Muscle of leg (tissue), 11 donors: Measurements from ENCODE around the gene PTCD1. TPM values are rescaled to one million over a fixed set of nuclear protein-coding genes. Genes with fewer than 3 reads are reported as not detected.

Experiments
- DNase-seq: peaks from one replicate; pipeline ENCODE4 v3.0.0; 2013
- H3K27ac ChIP-seq: one replicate; pipeline ENCODE4 v1.5.1; 2013; ENCODE audit warnings: mild to moderate bottlenecking, low read length, control low read depth
- H3K27me3 ChIP-seq: one replicate; pipeline ENCODE4 v1.6.1; 2013; ENCODE audit warnings: low read length; ENCODE audit not compliant: control insufficient read depth, insufficient read depth
- H3K36me3 ChIP-seq: one replicate; pipeline ENCODE4 v1.6.1; 2013; ENCODE audit warnings: low read length; ENCODE audit not compliant: control insufficient read depth, insufficient read depth
- H3K4me1 ChIP-seq: one replicate; pipeline ENCODE4 v1.6.1; 2013; ENCODE audit warnings: low read length; ENCODE audit not compliant: control insufficient read depth, insufficient read depth
- H3K4me3 ChIP-seq: one replicate; pipeline ENCODE4 v1.5.1; 2013; ENCODE audit warnings: low read length, control low read depth
- H3K9me3 ChIP-seq: replicated peaks from 2 replicates; pipeline ENCODE4 v1.6.1; 2013; ENCODE audit warnings: low read depth, low read length; ENCODE audit not compliant: control insufficient read depth
- WGBS: methylation state at CpG from one replicate; pipeline ENCODE4 v1.1.5; 2013; ENCODE audit warnings: missing lambda C conversion rate; ENCODE audit not compliant: insufficient coverage; 5-methylcytosine and 5-hydroxymethylcytosine counted together
- polyA plus RNA-seq, 8 donors: library from polyadenylated mRNA; unstranded; fragments of 120-200 nt; gene quantifications; one replicate each; pipeline versions ENCODE4 v1.2.1 to v1.2.3, GENCODE V29; 2013; ENCODE audit warnings: inconsistent platforms in 1 of 8, low replicate concordance in 1 of 8; ENCODE audit not compliant: insufficient read length in 8 of 8, insufficient read depth in 1 of 8
- total RNA-seq: library from RNA; stranded (reverse); fragments of 120-200 nt; gene quantifications from one replicate; pipeline ENCODE4 v1.2.4, GENCODE V29; 2013

PTCD1 gene
- total and polyA plus RNA-seq, 9 donors: 2.9 to 6.0 (median 4.2) TPM

GRCh38 chr7:99371376-99371920 lies 67.2 kb downstream of the PTCD1 start:
- H3K4me3 ChIP-seq: no peak overlapping the region
- no peak for DNase-seq
- H3K27ac ChIP-seq: no peak overlapping the region
- no peaks in the 10 kb centered on the region for H3K9me3 ChIP-seq
- no peaks in the 10 kb centered on the region for H3K27me3 ChIP-seq
- 93% methylated on average over 7 of the region's 11 CpGs for WGBS
- peaks cover 17% of the 10 kb centered on the region for H3K4me1 ChIP-seq
- peaks cover 16% of the 10 kb centered on the region for H3K36me3 ChIP-seq

DNA sequence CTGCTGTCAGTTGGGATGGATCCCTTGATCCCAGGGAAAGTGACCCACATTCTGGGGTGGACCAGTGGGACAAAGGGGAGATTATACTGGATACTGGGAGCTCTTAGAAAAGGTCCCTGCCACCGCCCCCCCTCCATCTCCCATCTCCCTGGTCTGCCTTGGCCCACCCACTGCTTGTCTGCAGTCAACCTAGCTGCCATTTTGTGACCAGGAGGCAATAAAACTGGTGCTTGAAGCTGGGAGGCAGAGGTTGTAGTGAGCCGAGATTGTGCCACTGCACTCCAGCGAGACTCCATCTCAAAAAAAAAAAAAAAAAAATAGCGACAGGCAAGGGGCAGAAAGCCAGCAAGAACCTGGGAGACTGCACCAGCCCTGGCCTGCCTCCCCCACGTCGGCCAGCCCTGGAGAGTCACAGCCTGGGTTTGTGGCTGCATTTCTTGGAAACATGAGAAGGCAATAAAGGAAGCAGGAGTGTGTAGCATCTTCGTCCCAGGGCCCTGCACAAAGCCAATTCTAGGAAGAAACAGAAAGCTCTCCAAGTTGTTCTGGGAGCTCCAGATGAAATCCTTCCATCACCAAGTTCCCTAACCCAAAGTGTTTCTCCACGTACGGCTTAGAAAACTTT lies 68.7 kb downstream of the PTCD1 start:
- Histone ChIP-seq H3K27ac (peak overlapping the region; percentile 55), H3K9me3 (no peaks in the 10 kb centered on the region), H3K4me1 (peaks cover 13% of the 10 kb centered on the region), H3K27me3 (no peaks in the 10 kb centered on the region), H3K36me3 (peaks cover 28% of the 10 kb centered on the region), H3K4me3 (no peak overlapping the region)
- WGBS: 15% methylated on average over 7 of the region's 9 CpGs
- DNase-seq: peak; percentile 89

- H3K27ac ChIP-seq: no peak overlapping the region
- no peak for DNase-seq
- H3K27me3 ChIP-seq: no peaks in the 10 kb centered on the region
- WGBS: 86% methylated on average over 7 of the region's 13 CpGs
- H3K4me1 ChIP-seq: peaks cover 13% of the 10 kb centered on the region
- H3K4me3 ChIP-seq: no peak overlapping the region
- peaks cover 38% of the 10 kb centered on the region for H3K36me3 ChIP-seq
- H3K9me3 ChIP-seq: no peaks in the 10 kb centered on the region
These were observed 69.7 kb downstream of the PTCD1 start for GRCh38 chr7:99368750-99369389.

Other genes starting within 250 kb of the PTCD1 start
- not detected for gene KPNA7, start 230.7 kb downstream of the PTCD1 start, total RNA-seq
- not detected for gene KPNA7, start 230.7 kb downstream of the PTCD1 start, polyA plus RNA-seq
- gene MYH16, start 166.0 kb downstream of the PTCD1 start, total RNA-seq: not detected
- gene MYH16, start 166.0 kb downstream of the PTCD1 start, polyA plus RNA-seq: under 1 TPM; 0.11 to 0.56 (median 0.22) TPM
- 54.6 TPM for gene ARPC1A, start 112.9 kb downstream of the PTCD1 start, total RNA-seq
- gene ARPC1A, start 112.9 kb downstream of the PTCD1 start, polyA plus RNA-seq: 10 to 100 TPM; 55.1 to 90.3 (median 66.6) TPM
- gene ARPC1B, start 64.1 kb downstream of the PTCD1 start, total RNA-seq: 51.3 TPM
- gene ARPC1B, start 64.1 kb downstream of the PTCD1 start, polyA plus RNA-seq: 10 to 100 TPM; 39.6 to 66.7 (median 50.2) TPM
- gene PDAP1, start 30.2 kb downstream of the PTCD1 start, total RNA-seq: 64.8 TPM
- 100 to 1,000 TPM; 119 to 155 (median 138) TPM for gene PDAP1, start 30.2 kb downstream of the PTCD1 start, polyA plus RNA-seq
- 72.8 TPM for gene BUD31, start 29.8 kb downstream of the PTCD1 start, total RNA-seq
- 10 to 100 TPM; 74.5 to 88.5 (median 79.7) TPM for gene BUD31, start 29.8 kb downstream of the PTCD1 start, polyA plus RNA-seq
- 31.8 TPM for gene CPSF4, start 145 bp upstream of the PTCD1 start, total RNA-seq
- 10 to 100 TPM; 29.2 to 48.3 (median 35.8) TPM for gene CPSF4, start 145 bp upstream of the PTCD1 start, polyA plus RNA-seq
- gene ATP5MF, start 27.4 kb upstream of the PTCD1 start, total RNA-seq: 498 TPM
- gene ATP5MF, start 27.4 kb upstream of the PTCD1 start, polyA plus RNA-seq: 100 to 1,000 TPM; 336 to 432 (median 388) TPM
- 22.0 TPM for gene ZNF789, start 34.1 kb upstream of the PTCD1 start, total RNA-seq
- gene ZNF789, start 34.1 kb upstream of the PTCD1 start, polyA plus RNA-seq: 10 to 100 TPM; 14.8 to 53.8 (median 23.2) TPM
- 19.9 TPM for gene ZNF394, start 61.5 kb upstream of the PTCD1 start, total RNA-seq
- 10 to 100 TPM in 4 of 8 donors, 1 to 10 TPM in 4; 7.9 to 11.2 (median 9.9) TPM for gene ZNF394, start 61.5 kb upstream of the PTCD1 start, polyA plus RNA-seq
- 10.7 TPM for gene ZKSCAN5, start 65.9 kb upstream of the PTCD1 start, total RNA-seq
- gene ZKSCAN5, start 65.9 kb upstream of the PTCD1 start, polyA plus RNA-seq: 10 to 100 TPM in 2 of 8 donors, 1 to 10 TPM in 6; 7.1 to 11.5 (median 9.5) TPM
- 8.3 TPM for gene FAM200A, start 113.3 kb upstream of the PTCD1 start, total RNA-seq
- gene FAM200A, start 113.3 kb upstream of the PTCD1 start, polyA plus RNA-seq: 10 to 100 TPM in 1 of 8 donors, 1 to 10 TPM in 7; 8.0 to 10.1 (median 8.9) TPM
- 46.2 TPM for gene ZNF655, start 119.8 kb upstream of the PTCD1 start, total RNA-seq
- 10 to 100 TPM; 32.3 to 51.9 (median 38.3) TPM for gene ZNF655, start 119.8 kb upstream of the PTCD1 start, polyA plus RNA-seq
- 0.89 TPM for gene TMEM225B, start 159.5 kb upstream of the PTCD1 start, total RNA-seq
- 1 to 10 TPM in 3 of 8 donors, under 1 TPM in 5; 0.37 to 1.3 (median 0.72) TPM for gene TMEM225B, start 159.5 kb upstream of the PTCD1 start, polyA plus RNA-seq
- gene ZSCAN25, start 178.1 kb upstream of the PTCD1 start, total RNA-seq: 11.2 TPM
- gene ZSCAN25, start 178.1 kb upstream of the PTCD1 start, polyA plus RNA-seq: 10 to 100 TPM in 4 of 8 donors, 1 to 10 TPM in 4; 8.9 to 12.5 (median 9.9) TPM
- 0.93 TPM for gene CYP3A5, start 241.2 kb upstream of the PTCD1 start, total RNA-seq
- gene CYP3A5, start 241.2 kb upstream of the PTCD1 start, polyA plus RNA-seq: 1 to 10 TPM in 3 of 8 donors, under 1 TPM in 5; 0.40 to 8.1 (median 0.83) TPM